IPS-18a (cell line): ENCODE results near the gene C12orf76.
"Not testable (repeated sequence)": the region's sequence is repeated elsewhere in the genome, so short reads cannot be mapped to it uniquely, and the experiment has no call there.

ENCODE experiments used
- H3K27ac ChIP-seq: one replicate; pipeline ENCODE4 v1.5.1; 2013; ENCODE audit warnings: low read length
- H3K27me3 ChIP-seq: one replicate; pipeline ENCODE4 v1.6.1; 2013; ENCODE audit warnings: mild to moderate bottlenecking, low read length; ENCODE audit not compliant: control insufficient read depth, insufficient read depth
- H3K36me3 ChIP-seq: one replicate; pipeline ENCODE4 v1.6.1; 2013; ENCODE audit warnings: low read depth, low read length; ENCODE audit not compliant: control insufficient read depth
- H3K4me1 ChIP-seq: one replicate; pipeline ENCODE4 v1.6.1; 2013; ENCODE audit warnings: low read depth, low read length; ENCODE audit not compliant: control insufficient read depth
- H3K4me3 ChIP-seq: one replicate; pipeline ENCODE4 v1.5.1; 2013; ENCODE audit warnings: low read length
- H3K9ac ChIP-seq: one replicate; pipeline ENCODE4 v1.6.1; 2013; ENCODE audit warnings: mild to moderate bottlenecking, low read length, moderate library complexity
- H3K9me3 ChIP-seq: one replicate; pipeline ENCODE4 v1.6.1; 2013; ENCODE audit warnings: low read depth, low read length; ENCODE audit not compliant: control insufficient read depth

The C12orf76 gene

DNA sequence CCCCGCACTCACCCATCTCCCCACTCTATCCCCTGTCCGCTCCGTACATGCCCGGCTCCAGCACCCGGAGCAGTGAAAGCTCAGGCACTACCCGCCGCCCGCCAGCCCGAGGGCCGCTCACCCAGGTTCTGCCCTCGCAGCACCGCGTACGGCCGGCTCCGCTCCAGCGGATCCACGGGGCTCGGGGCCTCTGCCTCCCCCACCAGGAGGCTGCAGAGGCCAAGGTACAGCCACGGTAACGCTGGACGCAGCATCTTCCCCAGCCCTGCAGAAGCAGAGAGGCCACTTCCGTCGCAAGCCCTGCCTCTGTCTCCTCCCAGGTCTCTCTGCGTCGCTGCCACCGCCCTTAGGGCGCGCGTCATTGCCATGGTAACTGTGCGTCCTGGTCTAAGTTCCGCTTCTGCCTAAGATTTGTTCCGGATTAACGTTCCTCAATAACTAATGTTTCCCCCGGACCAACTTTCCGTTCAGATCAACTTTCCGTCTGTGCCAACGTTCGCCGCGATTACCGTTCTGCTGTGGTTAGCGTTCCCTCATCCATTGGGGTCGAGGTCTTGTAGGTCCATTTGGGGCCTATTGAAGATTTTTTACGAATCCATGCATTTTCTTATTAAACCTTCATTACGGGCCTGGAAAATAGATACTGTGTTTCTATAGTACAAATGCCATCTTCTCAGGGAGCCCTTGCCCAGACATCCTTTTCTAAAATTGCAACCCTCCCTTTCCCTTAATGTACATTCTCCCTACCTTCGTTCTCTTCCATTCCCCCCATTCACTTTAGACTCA lies at the start of gene C12orf76:
TSS of gene C12orf76 (minus strand) at position 281 of the 786 bp plus-strand sequence. CDS start at position 254, 27 bp downstream.
- no peaks in the 10 kb centered on the region for H3K9me3 ChIP-seq
- no peak within 1 kb of the TSS for H3K27ac ChIP-seq
- H3K36me3 ChIP-seq: no peaks in the 10 kb centered on the region
- H3K4me1 ChIP-seq: no peaks in the 10 kb centered on the region
- H3K9ac ChIP-seq: peak within 1 kb of the TSS; percentile 56
- peak within 1 kb of the TSS; percentile 78 for H3K4me3 ChIP-seq
- no peaks in the 10 kb centered on the region for H3K27me3 ChIP-seq

DNA sequence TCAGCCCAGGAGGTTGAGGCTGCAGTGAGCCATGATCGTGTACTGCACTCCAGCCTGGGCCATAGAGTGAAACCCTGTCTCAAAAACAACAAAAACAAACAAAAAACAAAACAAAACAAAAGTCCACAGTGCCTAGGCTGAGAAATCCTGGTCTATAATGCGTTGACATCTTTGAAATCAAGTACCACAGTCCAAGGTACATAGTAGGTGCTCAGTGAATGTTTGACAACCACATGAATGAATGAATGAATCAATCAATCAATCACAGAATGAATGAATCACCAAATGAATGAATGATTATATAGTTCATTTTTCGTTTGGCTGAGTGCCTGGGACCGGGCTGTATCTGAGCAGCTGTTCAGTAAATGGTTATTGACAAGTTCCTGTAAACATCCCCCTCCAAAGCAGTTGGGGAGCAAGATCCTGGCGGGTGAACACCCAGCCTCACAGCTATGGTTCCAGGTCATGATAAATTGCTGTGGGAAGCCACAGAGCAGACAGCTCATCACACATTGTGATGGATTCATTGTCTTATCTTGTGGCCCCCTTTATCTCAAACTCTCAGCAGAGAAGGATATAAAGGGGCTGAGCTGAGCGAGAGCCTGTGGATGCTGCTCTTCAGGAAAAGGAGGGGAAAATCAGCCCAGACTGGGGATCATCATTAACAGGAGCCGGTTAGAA lies 45.4 kb upstream of the C12orf76 start:
- Histone ChIP-seq H3K27ac (no peak overlapping the region), H3K27me3 (no peaks in the 10 kb centered on the region), H3K36me3 (no peaks in the 10 kb centered on the region), H3K9me3 (no peaks in the 10 kb centered on the region), H3K4me3 (no peak overlapping the region), H3K4me1 (no peaks in the 10 kb centered on the region), H3K9ac (no peak overlapping the region)

DNA sequence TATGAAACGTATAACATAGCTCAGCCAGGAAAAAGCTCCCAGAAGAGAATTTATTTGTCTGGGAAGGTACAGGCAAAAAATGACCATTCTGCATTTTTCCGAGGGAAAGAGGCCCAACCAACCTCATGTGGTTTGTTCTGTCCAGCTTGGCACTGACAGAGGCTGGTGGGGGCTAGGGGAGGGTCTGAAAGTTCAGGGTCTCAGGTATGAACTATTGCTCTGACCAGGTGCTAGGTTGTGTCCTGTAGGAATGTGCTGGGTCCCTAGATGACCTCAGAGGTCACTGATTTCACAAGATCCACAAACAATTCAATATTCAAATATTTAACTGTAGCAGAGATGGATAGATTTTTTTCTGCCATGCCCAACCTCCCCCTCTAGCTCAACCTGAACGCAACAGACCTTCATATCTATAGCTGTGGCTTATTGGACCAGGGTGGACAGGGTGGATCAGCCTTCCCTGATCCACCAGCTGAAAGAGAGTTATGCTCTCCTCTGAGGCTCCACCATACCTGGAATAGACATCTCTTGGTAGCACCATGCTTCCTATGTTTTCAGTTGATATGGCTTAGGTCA lies 42.9 kb upstream of the C12orf76 start:
- H3K9ac ChIP-seq: no peak overlapping the region
- no peaks in the 10 kb centered on the region for H3K9me3 ChIP-seq
- no peaks in the 10 kb centered on the region for H3K27me3 ChIP-seq
- no peaks in the 10 kb centered on the region for H3K36me3 ChIP-seq
- H3K4me3 ChIP-seq: no peak overlapping the region
- H3K4me1 ChIP-seq: no peaks in the 10 kb centered on the region
- H3K27ac ChIP-seq: no peak overlapping the region

DNA sequence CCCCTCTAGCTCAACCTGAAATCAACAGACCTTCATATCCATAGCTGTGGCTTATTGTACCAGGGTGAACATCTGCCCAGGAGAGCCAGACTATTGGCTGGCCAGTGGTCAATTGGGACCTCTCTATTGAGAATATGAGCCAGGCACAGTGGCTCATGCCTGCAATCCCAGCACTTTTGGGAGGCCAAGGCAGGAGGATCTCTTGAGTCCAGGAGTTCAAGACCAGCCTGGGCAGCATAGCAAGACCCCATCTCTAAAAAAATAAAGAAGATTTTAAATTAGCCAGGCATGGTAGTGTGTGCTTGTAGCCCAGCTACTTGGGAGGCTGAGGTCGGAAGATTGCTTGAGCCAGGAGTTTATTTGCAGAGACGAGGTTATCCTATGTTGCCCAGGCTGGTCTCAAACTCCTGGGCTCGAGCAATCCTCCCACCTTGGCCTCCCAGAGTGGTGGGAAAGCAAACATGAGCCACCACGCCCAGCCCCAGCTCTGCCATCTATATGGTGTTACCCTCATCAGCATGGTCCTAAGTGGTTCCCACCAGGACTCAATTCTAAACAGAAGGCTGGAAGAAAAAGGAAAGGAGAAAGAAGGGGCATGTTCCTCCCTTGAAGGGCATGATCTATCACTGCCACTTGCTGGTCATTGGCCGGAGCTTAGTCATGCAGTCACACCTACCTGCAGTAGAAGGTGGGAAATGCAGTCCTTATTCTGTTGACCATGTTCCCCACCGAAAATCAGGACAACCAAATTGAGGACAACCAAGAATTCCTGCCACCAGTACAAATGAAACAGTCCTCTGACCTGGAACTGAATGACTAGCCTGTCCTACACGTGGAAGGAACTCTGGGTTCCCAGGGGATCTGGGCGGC lies 42.2 kb upstream of the C12orf76 start:
- no peaks in the 10 kb centered on the region for H3K4me1 ChIP-seq
- no peak overlapping the region for H3K4me3 ChIP-seq
- H3K9ac ChIP-seq: no peak overlapping the region
- H3K27ac ChIP-seq: no peak overlapping the region
- no peaks in the 10 kb centered on the region for H3K9me3 ChIP-seq
- no peaks in the 10 kb centered on the region for H3K36me3 ChIP-seq
- H3K27me3 ChIP-seq: no peaks in the 10 kb centered on the region

- Histone ChIP-seq H3K36me3 (no peaks in the 10 kb centered on the region), H3K27me3 (no peaks in the 10 kb centered on the region), H3K27ac (no peak overlapping the region), H3K9me3 (no peaks in the 10 kb centered on the region), H3K9ac (no peak overlapping the region), H3K4me1 (no peaks in the 10 kb centered on the region), H3K4me3 (no peak overlapping the region)
Measured at GRCh38 chr12:110088936-110089335, 40.6 kb upstream of the C12orf76 start.

GRCh38 chr12:110088216-110088615 lies 39.9 kb upstream of the C12orf76 start:
- not testable (repeated sequence) for H3K27me3 ChIP-seq, H3K9me3 ChIP-seq, H3K4me3 ChIP-seq, H3K36me3 ChIP-seq, H3K4me1 ChIP-seq, H3K9ac ChIP-seq, H3K27ac ChIP-seq

DNA sequence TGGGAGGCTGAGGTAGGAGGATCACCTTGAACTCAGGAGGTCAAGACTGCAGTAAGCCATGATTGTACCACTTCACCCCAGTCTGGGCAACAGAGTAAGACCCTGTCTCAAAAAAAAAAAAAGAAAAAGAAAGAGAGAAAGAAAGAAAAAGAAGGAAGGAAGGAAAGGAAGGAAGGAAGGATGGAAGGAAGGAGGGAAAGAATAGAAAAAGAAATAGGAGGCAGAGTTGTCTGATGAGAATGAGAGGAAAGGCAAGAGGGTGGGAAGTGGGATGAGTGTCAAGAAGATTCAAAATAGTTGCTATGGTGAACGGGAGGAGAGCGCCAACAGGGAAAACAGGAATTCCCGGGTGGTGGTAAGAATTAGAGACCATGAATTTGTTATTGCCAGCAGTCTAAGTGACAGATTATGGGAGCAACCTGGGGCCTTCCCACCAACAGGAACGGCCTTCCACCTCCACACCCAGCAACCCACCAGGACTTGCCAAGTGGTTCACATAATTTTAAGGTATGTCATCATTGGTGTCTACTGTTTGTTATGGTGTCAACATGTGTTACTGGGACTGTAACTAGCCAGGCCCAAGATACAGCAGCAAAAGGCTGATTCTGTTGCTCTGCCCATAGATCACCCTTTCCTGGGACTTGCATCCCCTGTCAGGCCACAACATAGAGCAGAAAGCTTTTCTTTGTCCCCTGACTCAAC lies 36.1 kb upstream of the C12orf76 start:
- Histone ChIP-seq H3K4me1 (no peaks in the 10 kb centered on the region), H3K4me3 (no peak overlapping the region), H3K9me3 (no peaks in the 10 kb centered on the region), H3K27ac (no peak overlapping the region), H3K27me3 (no peaks in the 10 kb centered on the region), H3K9ac (no peak overlapping the region), H3K36me3 (no peaks in the 10 kb centered on the region)

DNA sequence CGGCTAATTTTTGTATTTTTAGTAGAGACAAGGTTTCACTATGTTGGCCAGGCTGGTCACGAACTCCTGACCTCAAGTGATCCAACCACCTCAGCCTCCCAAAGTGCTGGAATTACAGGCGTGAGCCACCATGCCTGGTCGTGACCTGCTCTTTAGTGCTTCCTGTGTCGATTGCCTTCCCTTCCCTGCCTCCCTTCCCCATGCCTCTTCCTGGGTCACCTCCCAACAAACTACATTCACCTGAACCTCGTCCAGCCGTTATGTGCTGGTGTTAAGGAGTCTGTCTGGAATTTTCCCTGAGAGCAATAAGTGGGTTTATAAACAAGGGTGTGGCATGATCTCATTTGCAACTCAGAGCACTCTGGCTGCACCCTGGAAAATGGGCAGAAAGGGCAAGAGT lies 32.1 kb upstream of the C12orf76 start:
- no peaks in the 10 kb centered on the region for H3K9me3 ChIP-seq
- no peak overlapping the region for H3K4me3 ChIP-seq
- H3K9ac ChIP-seq: no peak overlapping the region
- no peak overlapping the region for H3K27ac ChIP-seq
- no peaks in the 10 kb centered on the region for H3K27me3 ChIP-seq
- H3K36me3 ChIP-seq: no peaks in the 10 kb centered on the region
- no peaks in the 10 kb centered on the region for H3K4me1 ChIP-seq

GRCh38 chr12:110079477-110080400 lies 31.4 kb upstream of the C12orf76 start:
- Histone ChIP-seq H3K36me3 (no peaks in the 10 kb centered on the region), H3K4me1 (no peaks in the 10 kb centered on the region), H3K27ac (no peak overlapping the region), H3K27me3 (no peaks in the 10 kb centered on the region), H3K4me3 (no peak overlapping the region), H3K9me3 (no peaks in the 10 kb centered on the region), H3K9ac (no peak overlapping the region)

GRCh38 chr12:110077800-110078199 lies 29.5 kb upstream of the C12orf76 start:
- Histone ChIP-seq H3K9ac (no peak overlapping the region), H3K27me3 (no peaks in the 10 kb centered on the region), H3K27ac (no peak overlapping the region), H3K36me3 (no peaks in the 10 kb centered on the region), H3K4me1 (no peaks in the 10 kb centered on the region), H3K9me3 (no peaks in the 10 kb centered on the region), H3K4me3 (no peak overlapping the region)
